GM12891 (cell line): ENCODE results near the gene ST6GALNAC3.

Experiments
- PAX5 ChIP-seq: IDR thresholded peaks from 2 replicates; pipeline ENCODE4 v1.6.1; 2011; ENCODE audit warnings: low read length, moderate library complexity, mild to moderate bottlenecking; ENCODE audit not compliant: insufficient read depth, severe bottlenecking
- POLR2A ChIP-seq: IDR thresholded peaks from 2 replicates; pipeline ENCODE4 v1.6.1; 2011; ENCODE audit warnings: low read depth, low read length, control low read depth
- POLR2AphosphoS5 ChIP-seq: IDR thresholded peaks from 2 replicates; pipeline ENCODE4 v1.6.1; 2011; ENCODE audit warnings: low read depth, low read length, control low read depth
- POU2F2 ChIP-seq: IDR thresholded peaks from 2 replicates; pipeline ENCODE4 v1.6.1; 2011; ENCODE audit warnings: low read depth, mild to moderate bottlenecking, control low read depth, low read length, moderate library complexity
- SPI1 ChIP-seq: IDR thresholded peaks from 2 replicates; pipeline ENCODE4 v1.6.1; 2011; ENCODE audit warnings: low read depth, low read length, control low read depth
- TAF1 ChIP-seq: IDR thresholded peaks from 2 replicates; pipeline ENCODE4 v1.6.1; 2011; ENCODE audit warnings: low read depth, low read length, control low read depth

DNA sequence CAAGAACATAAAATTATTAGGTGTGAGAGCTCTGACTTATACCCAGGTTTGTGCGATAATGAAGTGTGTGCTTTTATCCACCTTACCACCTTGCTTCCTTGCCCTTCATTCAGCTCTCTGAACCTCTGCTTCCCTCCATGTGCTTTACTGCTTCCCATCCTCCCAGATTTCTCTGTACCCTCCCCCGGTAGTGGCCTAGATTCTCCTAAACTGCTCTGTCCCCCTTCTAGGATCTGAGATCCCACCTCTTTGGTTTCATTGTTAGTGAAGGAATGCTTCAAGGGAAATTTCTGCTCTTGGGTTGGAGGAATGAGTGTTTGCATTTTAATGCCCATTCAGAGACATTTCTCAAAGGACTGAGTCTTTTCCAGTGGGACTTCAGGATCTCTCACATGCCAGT is 159.5 kb downstream of the ST6GALNAC3 start:
- TF ChIP-seq PAX5 (no peak), POLR2A (no peak), POLR2AphosphoS5 (no peak), TAF1 (no peak), POU2F2 (no peak), SPI1 (no peak)
